A673 (cell line): ENCODE results near the gene SNF8. TPM values are rescaled to one million over a fixed set of nuclear protein-coding genes. Genes with fewer than 3 reads are reported as not detected.
A peak's percentile ranks its signal among the peaks of the same experiment; 100 is the strongest.

Source experiments
- BruUV-seq: library from RNA; stranded (reverse); fragments of 400-500 nt; replicated peaks from 2 replicates; lab custom pipeline; 2021; lab: Mats Ljungman, UMichigan
- CTCF ChIA-PET: fragments of 300-600 bp; sonication (Branson Sonifier 250); formaldehyde crosslinking; loops from one replicate; lab custom pipeline; 2022; ENCODE audit warnings: antibody characterized with exemption; lab: Charles Lee
- POLR2A ChIA-PET: fragments of 300-600 bp; sonication (Branson Sonifier 250); formaldehyde crosslinking; loops from one replicate; lab custom pipeline; 2022; ENCODE audit warnings: antibody characterized with exemption; ENCODE audit not compliant: low non-redundant PET; lab: Charles Lee
- DNase-seq: peaks from one replicate; pipeline ENCODE4 v3.0.0-alpha.2; 2015; ENCODE audit warnings: low spot score
- H3K27ac ChIP-seq: fragments of 200-600 bp; sonication (generic); 2 replicates; pipeline ENCODE4 v1.5.1; 2016; ENCODE audit warnings: mixed run types, low read depth, mild to moderate bottlenecking, mixed read lengths, antibody characterized with exemption, low read length; ENCODE audit not compliant: poor library complexity, severe bottlenecking
- H3K27me3 ChIP-seq: fragments of 200-600 bp; sonication (generic); replicated peaks from 2 replicates; pipeline ENCODE4 v1.6.1; 2017; ENCODE audit warnings: mixed run types, low read depth, mild to moderate bottlenecking, mixed read lengths, antibody characterized with exemption, low read length; ENCODE audit not compliant: insufficient read depth, poor library complexity
- H3K36me3 ChIP-seq: fragments of 200-600 bp; sonication (generic); 2 replicates; pipeline ENCODE4 v1.6.1; 2016; ENCODE audit warnings: mixed run types, mild to moderate bottlenecking, mixed read lengths, antibody characterized with exemption, low read length; ENCODE audit not compliant: insufficient read depth, poor library complexity, severe bottlenecking
- H3K4me1 ChIP-seq: fragments of 200-600 bp; sonication (generic); 2 replicates; pipeline ENCODE4 v1.6.1; 2017; ENCODE audit warnings: mixed run types, mild to moderate bottlenecking, mixed read lengths, antibody characterized with exemption, low read length; ENCODE audit not compliant: insufficient read depth, poor library complexity, severe bottlenecking
- H3K4me3 ChIP-seq: fragments of 200-600 bp; sonication (generic); 2 replicates; pipeline ENCODE4 v1.5.1; 2016; ENCODE audit warnings: low read depth, mixed run types, mild to moderate bottlenecking, mixed read lengths, low read length; ENCODE audit not compliant: poor library complexity, severe bottlenecking
- H3K9me3 ChIP-seq: fragments of 200-600 bp; sonication (generic); 2 replicates; pipeline ENCODE4 v1.6.1; 2016; ENCODE audit warnings: mixed run types, low read depth, mild to moderate bottlenecking, mixed read lengths, antibody characterized with exemption, low read length; ENCODE audit not compliant: poor library complexity, severe bottlenecking
- EZH2 ChIP-seq: fragments of 200-600 bp; sonication (generic); IDR thresholded peaks from 2 replicates; pipeline ENCODE4 v1.6.1; 2017; ENCODE audit warnings: borderline replicate concordance, low read depth, mild to moderate bottlenecking, mixed read lengths, antibody characterized with exemption, low read length; ENCODE audit not compliant: poor library complexity, severe bottlenecking
- intact Hi-C: fragments of 100-400 bp; cut with micrococcal nuclease; formaldehyde crosslinking; loops from one replicate; pipeline ENCODE4 v1.10.0; 2022; ENCODE audit not compliant: unreplicated experiment
- total RNA-seq: library from RNA; stranded (reverse); gene quantifications from 2 replicates; pipeline ENCODE4 v1.2.3, GENCODE V29; 2021
- TF ChIP-seq, protein P1 (sequence below): fragments of 300-800, 200-600 bp; sonication (generic); conservative IDR thresholded peaks from 2 replicates; pipeline ENCODE4 v1.5.1; 2017; ENCODE audit warnings: low read depth, mild to moderate bottlenecking, antibody characterized with exemption, low read length, moderate library complexity, mixed read lengths

The SNF8 gene
- total RNA-seq, 1 experiment from 2014 or later: 177 TPM

- CTCF ChIA-PET: interaction anchor here (0.6 to 1.0 kb wide), 5 partner anchors 14 to 222 kb away, joined by 3 to 6 read pairs (median 4); partner anchors contain the start of gene SNF8
- Histone ChIP-seq H3K27ac (peak overlapping the region; percentile 75), H3K36me3 (peaks cover 25% of the 10 kb centered on the region), H3K9me3 (no peaks in the 10 kb centered on the region), H3K27me3 (no peaks in the 10 kb centered on the region), H3K4me1 (peaks cover 11% of the 10 kb centered on the region), H3K4me3 (peak overlapping the region; percentile 67)
- intact Hi-C loops: loop anchor here (5.0 kb wide), 1 partner anchor 171 kb away; the partner anchor contains the start of genes PRAC1 and PRAC2
- POLR2A ChIA-PET: interaction anchor here (0.6 to 1.1 kb wide), 4 partner anchors 11 to 820 kb away, joined by 7 to 19 read pairs (median 8); partner anchors contain the start of gene UBE2Z
- BruUV-seq: TSS peak; percentile 57
- DNase-seq: peak; percentile 58
- TF ChIP-seq, protein P1, sequence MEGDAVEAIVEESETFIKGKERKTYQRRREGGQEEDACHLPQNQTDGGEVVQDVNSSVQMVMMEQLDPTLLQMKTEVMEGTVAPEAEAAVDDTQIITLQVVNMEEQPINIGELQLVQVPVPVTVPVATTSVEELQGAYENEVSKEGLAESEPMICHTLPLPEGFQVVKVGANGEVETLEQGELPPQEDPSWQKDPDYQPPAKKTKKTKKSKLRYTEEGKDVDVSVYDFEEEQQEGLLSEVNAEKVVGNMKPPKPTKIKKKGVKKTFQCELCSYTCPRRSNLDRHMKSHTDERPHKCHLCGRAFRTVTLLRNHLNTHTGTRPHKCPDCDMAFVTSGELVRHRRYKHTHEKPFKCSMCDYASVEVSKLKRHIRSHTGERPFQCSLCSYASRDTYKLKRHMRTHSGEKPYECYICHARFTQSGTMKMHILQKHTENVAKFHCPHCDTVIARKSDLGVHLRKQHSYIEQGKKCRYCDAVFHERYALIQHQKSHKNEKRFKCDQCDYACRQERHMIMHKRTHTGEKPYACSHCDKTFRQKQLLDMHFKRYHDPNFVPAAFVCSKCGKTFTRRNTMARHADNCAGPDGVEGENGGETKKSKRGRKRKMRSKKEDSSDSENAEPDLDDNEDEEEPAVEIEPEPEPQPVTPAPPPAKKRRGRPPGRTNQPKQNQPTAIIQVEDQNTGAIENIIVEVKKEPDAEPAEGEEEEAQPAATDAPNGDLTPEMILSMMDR: no peak
- no peak for TF ChIP-seq EZH2
Measured at GRCh38 chr17:48892940-48893645, 51.5 kb downstream of the SNF8 start.

DNA sequence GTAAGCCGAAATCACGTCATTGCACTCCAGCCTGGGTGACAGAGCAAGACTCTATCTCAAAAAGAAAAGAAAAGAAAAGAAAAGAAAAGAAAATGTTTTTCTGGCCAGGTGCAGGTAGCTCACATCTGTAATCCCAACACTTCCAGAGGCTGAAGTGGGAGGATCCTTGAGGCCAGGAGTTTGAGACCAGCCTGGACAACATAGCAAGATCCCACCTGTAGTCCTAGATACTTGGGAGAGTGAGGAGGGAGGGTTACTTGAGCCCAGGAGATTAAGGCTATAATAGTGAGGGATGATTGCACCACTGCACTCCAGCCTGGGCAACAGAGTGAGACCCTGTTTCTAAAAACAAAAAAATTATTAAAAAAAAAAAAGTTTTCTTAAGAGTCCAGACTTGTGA, 54.6 kb downstream of the SNF8 start:
- POLR2A ChIA-PET: no interaction called here
- DNase-seq: no peak
- no peak overlapping the region for H3K27ac ChIP-seq
- peaks cover 11% of the 10 kb centered on the region for H3K4me1 ChIP-seq
- no peak overlapping the region for H3K4me3 ChIP-seq
- intact Hi-C loops: loop anchor here (5.0 kb wide), 1 partner anchor 168 kb away; the partner anchor contains the start of genes PRAC1 and PRAC2
- BruUV-seq: no TSS peak
- CTCF ChIA-PET: interaction anchor here (1.5 kb wide), 1 partner anchor 11 kb away, joined by 4 read pairs; no protein-coding TSS in a partner anchor
- peaks cover 7% of the 10 kb centered on the region for H3K36me3 ChIP-seq
- H3K9me3 ChIP-seq: no peaks in the 10 kb centered on the region
- TF ChIP-seq EZH2: no peak
- TF ChIP-seq, protein P1: no peak
- H3K27me3 ChIP-seq: no peaks in the 10 kb centered on the region

DNA sequence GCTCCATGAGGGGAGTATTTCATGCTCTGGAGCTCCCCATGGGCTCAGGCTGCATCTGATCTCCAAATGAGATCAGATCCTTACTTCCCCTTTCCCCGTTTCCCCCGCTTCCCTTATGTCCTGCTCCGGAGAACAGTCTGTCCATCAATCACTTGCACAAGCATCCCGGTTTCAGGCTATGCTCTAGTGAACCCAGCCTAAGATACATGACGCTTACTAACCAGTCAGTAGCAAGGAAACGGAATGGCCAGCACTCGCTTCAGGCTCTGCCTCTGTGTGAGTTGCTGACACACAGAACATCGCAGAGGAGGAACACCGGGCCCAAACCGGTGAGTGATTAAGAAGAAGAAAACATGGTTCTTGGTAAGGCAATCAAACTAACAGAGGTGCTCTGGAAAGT, 61.5 kb downstream of the SNF8 start:
- BruUV-seq: no TSS peak
- no peaks in the 10 kb centered on the region for H3K9me3 ChIP-seq
- no peaks in the 10 kb centered on the region for H3K27me3 ChIP-seq
- H3K4me1 ChIP-seq: no peaks in the 10 kb centered on the region
- no peak overlapping the region for H3K4me3 ChIP-seq
- H3K36me3 ChIP-seq: no peaks in the 10 kb centered on the region
- TF ChIP-seq, protein P1: no peak
- no peak for TF ChIP-seq EZH2
- no peak for DNase-seq
- H3K27ac ChIP-seq: no peak overlapping the region
- ChIA-PET CTCF (no interaction called here), POLR2A (no interaction called here)
- intact Hi-C loops: no loop called here
